Spleen (tissue), 11 donors: Measurements from ENCODE around the gene ASIC4. TPM values are rescaled to one million over a fixed set of nuclear protein-coding genes. Genes with fewer than 3 reads are reported as not detected.

Source experiments
- DNase-seq: peaks from one replicate; pipeline ENCODE4 v3.0.0-alpha.2; 2020
- H3K27ac ChIP-seq, 8 donors: fragments of 200-600 bp; sonication (generic) in 7 of 8; 1 replicate in 4 of 8; 2 replicates in 4 of 8; pipeline versions ENCODE4 v1.5.0 to v1.8.0; 2016 to 2021; ENCODE audit warnings: inconsistent platforms in 4 of 8, mild to moderate bottlenecking in 4 of 8, moderate library complexity in 1 of 8
- H3K27me3 ChIP-seq, 7 donors: fragments of 200-600 bp; sonication (generic) in 6 of 7; replicated peaks in 1 of 7; 1 replicate in 4 of 7; 2 replicates in 3 of 7; pipeline versions ENCODE4 v1.5.0 to v1.8.0; 2016 to 2021; ENCODE audit warnings: inconsistent platforms in 3 of 7, mild to moderate bottlenecking in 1 of 7
- H3K36me3 ChIP-seq, 6 donors: fragments of 200-600 bp; sonication (generic) in 5 of 6; 1 replicate in 4 of 6; 2 replicates in 2 of 6; pipeline versions ENCODE4 v1.5.0 to v1.8.0; 2016 to 2021; ENCODE audit warnings: inconsistent platforms in 2 of 6
- H3K4me1 ChIP-seq, 6 donors: fragments of 200-600 bp; sonication (generic) in 5 of 6; 1 replicate in 3 of 6; 2 replicates in 3 of 6; pipeline versions ENCODE4 v1.5.0 to v1.8.0; 2016 to 2021; ENCODE audit warnings: inconsistent platforms in 3 of 6
- H3K4me3 ChIP-seq, 8 donors: fragments of 200-600 bp; sonication (generic) in 7 of 8; 1 replicate in 4 of 8; 2 replicates in 4 of 8; pipeline versions ENCODE4 v1.5.0 to v1.8.0; 2016 to 2021; ENCODE audit warnings: inconsistent platforms in 4 of 8, mild to moderate bottlenecking in 4 of 8, moderate library complexity in 2 of 8
- H3K9me3 ChIP-seq, 8 donors: fragments of 200-600 bp; sonication (generic) in 7 of 8; 1 replicate in 4 of 8; 2 replicates in 4 of 8; pipeline versions ENCODE4 v1.5.0 to v1.8.0; 2016 to 2021; ENCODE audit warnings: inconsistent platforms in 4 of 8
- POLR2A ChIP-seq, 3 donors: fragments of 450-650 bp; IDR thresholded peaks; one replicate each; pipeline ENCODE4 v1.5.1; 2017; ENCODE audit warnings: antibody characterized with exemption in 3 of 3, mild to moderate bottlenecking in 1 of 3
- POLR2AphosphoS5 ChIP-seq, 3 donors: sonication (generic); formaldehyde crosslinking; IDR thresholded peaks; one replicate each; pipeline ENCODE4 v1.5.1; 2017; ENCODE audit warnings: antibody characterized with exemption in 3 of 3
- WGBS, 5 donors: extraction: QIAGEN DNeasy Blood & Tissue Kit in 3 of 5; methylation state at CpG; one replicate each; pipeline versions ENCODE4 v1.1.5 to v1.1.7; 2013 to 2018; 5-methylcytosine and 5-hydroxymethylcytosine counted together
- intact Hi-C: fragments of 100-400 bp; cut with DNase I; formaldehyde crosslinking; loops from one replicate; pipeline ENCODE4 v1.15.0; 2023; ENCODE audit warnings: low total_unique reads
- polyA plus RNA-seq, 3 donors: library from polyadenylated mRNA; stranded (reverse); fragments of 200-250 nt; gene quantifications; one replicate each; pipeline ENCODE4 v1.2.1, GENCODE V29; 2013
- total RNA-seq, 7 donors: library from RNA; depleted of rRNA in 3 of 7; stranded (reverse); fragments of >200 nt in 3 of 7; fragmentation: NEBNext Ultra II Directional in 4 of 7; extraction: Animal tissue kit (Norgen Biotek cat#: 25700) in 4 of 7; gene quantifications; one replicate each; pipeline versions ENCODE4 v1.1.0 to v1.2.1, GENCODE V29; 2016 to 2021
- TF ChIP-seq, protein P1 (sequence below), 11 experiments: fragments of 200-600 bp in 7 of 11; fragments of 450-650 bp in 4 of 11; sonication (generic) in 4 of 11; IDR thresholded peaks in 8 of 11; conservative IDR thresholded peaks in 3 of 11; 1 replicate in 7 of 11; 2 replicates in 4 of 11; pipeline versions ENCODE4 v1.4.0 to v1.8.0; 2016 to 2021; ENCODE audit warnings: antibody characterized with exemption in 11 of 11, inconsistent platforms in 4 of 11, mild to moderate bottlenecking in 1 of 11
- donor health status: healthy with polysubstance abuse.
- donor health status: DM: no; HTN: no; CAD: no; lungs with moderate emphysema.
- donor health status: DM: no; HTN: no; CAD: no.
- donor health status: Bipolar disorder and iron deficiency.
- donor health status: healthy.
- donor health status: DM: no; HTN: no; CAD: no.
- donor health status: DM: yes; HTN: yes; CAD: no.

Gene ASIC4
- total and polyA plus RNA-seq, 10 donors: 0.04 to 0.32 (median 0.05) TPM; not detected in 6

DNA sequence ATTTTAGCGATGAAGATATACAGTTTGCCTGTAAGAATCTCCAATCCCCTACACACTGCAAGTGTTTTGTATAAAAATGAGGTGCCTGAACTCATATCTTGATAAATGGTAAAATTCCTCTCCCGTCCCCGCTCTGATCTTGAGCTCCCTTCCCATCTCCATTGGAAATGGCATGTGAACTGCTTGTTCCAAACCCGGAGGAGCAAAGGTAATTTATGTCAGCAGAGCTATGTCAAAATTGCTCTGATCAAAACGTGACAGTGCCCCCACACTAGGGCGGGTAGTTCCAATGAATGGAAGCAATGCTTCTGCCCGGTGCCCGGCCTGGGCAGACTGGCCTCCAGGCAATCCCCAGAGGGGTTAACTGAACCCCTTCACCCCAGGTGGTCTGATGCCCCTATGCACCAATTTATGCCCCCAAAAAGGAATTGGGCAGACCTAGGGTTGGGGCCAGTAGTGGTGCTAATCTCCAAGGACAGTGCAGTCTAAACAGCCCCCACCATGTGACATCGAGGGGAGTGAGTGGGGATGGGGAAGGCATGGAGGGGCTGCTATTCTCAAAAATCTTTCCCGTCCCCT, 19.2 kb upstream of the ASIC4 start:
- Histone ChIP-seq H3K27me3 (peaks cover 8 to 82% (median 64%) of the 10 kb centered on the region in 7 donors), H3K4me1 (peaks cover 19 to 44% (median 29%) of the 10 kb centered on the region in 6 donors), H3K9me3 (no peaks in the 10 kb centered on the region), H3K4me3 (no peak overlapping the region), H3K27ac (no peak overlapping the region), H3K36me3 (no peaks in the 10 kb centered on the region)
- no peak for DNase-seq
- intact Hi-C loops: no loop called here
- WGBS, 5 donors: 27 to 35% (median 30%) methylated on average over 7 to 10 of the region's 10 CpGs
- TF ChIP-seq POLR2AphosphoS5 (IDR thresholded peaks at IDR 0.05) (no peak), POLR2A (IDR thresholded peaks at IDR 0.05) (no peak)
- TF ChIP-seq, protein P1, sequence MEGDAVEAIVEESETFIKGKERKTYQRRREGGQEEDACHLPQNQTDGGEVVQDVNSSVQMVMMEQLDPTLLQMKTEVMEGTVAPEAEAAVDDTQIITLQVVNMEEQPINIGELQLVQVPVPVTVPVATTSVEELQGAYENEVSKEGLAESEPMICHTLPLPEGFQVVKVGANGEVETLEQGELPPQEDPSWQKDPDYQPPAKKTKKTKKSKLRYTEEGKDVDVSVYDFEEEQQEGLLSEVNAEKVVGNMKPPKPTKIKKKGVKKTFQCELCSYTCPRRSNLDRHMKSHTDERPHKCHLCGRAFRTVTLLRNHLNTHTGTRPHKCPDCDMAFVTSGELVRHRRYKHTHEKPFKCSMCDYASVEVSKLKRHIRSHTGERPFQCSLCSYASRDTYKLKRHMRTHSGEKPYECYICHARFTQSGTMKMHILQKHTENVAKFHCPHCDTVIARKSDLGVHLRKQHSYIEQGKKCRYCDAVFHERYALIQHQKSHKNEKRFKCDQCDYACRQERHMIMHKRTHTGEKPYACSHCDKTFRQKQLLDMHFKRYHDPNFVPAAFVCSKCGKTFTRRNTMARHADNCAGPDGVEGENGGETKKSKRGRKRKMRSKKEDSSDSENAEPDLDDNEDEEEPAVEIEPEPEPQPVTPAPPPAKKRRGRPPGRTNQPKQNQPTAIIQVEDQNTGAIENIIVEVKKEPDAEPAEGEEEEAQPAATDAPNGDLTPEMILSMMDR (IDR thresholded peaks at IDR 0.05 in 8 of 11, conservative IDR thresholded peaks at IDR 0.05 in 3 of 11): no peak

DNA sequence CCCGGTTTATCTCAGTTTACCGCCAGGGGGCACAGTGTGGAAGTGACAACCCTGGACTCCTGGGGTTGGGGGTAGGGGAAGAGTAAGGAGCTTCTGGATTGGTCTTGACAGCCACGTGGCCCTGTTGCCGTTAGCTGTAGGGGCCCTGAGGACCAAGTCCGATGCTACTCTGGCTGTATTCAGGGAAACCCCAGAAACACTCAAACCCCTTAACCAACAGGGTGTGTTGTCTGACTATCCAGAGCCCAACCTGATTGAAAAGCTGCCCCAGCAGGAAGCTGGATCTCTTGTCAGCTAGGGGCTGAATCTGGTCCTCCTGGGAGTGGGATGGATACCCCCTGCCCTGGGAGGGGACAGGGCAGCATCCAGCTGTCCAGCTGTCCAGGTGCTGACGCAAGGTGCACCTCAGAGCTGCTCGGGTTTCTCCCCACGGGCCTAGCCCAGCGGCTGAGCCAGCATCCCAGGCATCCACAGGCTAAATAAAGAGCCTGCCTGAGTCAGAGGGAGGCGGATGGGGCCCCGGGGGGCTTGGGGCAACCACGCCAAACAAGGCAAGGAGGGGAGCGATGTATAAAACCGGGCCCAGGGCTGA, 18.7 kb upstream of the ASIC4 start:
- TF ChIP-seq POLR2AphosphoS5 (IDR thresholded peaks at IDR 0.05) (no peak), POLR2A (IDR thresholded peaks at IDR 0.05) (no peak)
- TF ChIP-seq, protein P1 (IDR thresholded peaks at IDR 0.05 in 8 of 11, conservative IDR thresholded peaks at IDR 0.05 in 3 of 11): peak in 9 of 11 experiments; percentile 28 to 67 (median 53)
- Histone ChIP-seq H3K27ac (no peak overlapping the region), H3K4me3 (no peak overlapping the region), H3K9me3 (no peaks in the 10 kb centered on the region), H3K4me1 (peaks cover 19 to 49% (median 32%) of the 10 kb centered on the region in 6 donors), H3K27me3 (peaks cover 8 to 76% (median 64%) of the 10 kb centered on the region in 7 donors), H3K36me3 (no peaks in the 10 kb centered on the region)
- DNase-seq: no peak
- WGBS, 5 donors: 26 to 39% (median 29%) methylated on average over 5 to 14 of the region's 14 CpGs
- intact Hi-C loops: no loop called here

DNA sequence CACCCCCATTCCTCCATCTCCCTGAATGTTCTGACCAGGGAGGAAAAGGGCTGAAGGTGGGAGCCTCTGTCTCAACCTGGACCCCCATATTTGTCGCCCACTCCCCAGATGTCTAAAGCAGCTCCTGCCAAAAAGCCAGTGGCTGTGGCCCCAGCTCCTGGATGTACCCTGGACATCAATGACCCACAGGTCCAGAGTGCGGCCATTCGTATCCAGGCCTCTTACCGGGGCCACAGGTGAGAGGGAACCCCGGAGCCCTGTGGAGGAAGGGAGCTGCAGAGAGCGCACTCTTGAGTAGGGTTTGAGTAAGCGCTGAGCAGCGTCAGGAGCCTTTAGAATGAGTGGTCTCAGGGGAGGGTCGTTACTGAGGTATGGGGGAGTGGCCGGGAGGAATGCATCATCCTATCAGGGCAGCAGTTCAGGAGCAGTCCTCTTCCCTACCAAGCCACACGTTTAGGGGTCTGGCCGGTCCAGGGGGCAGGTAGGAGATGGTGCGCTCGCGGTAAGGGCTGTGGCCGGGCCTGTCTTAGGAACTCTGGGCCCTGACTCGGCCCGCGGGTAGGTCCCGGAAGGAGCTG, 17.9 kb upstream of the ASIC4 start:
- Histone ChIP-seq H3K4me3 (peak overlapping the region in 3 of 8 donors; percentile 80 to 94 (median 82)), H3K9me3 (no peaks in the 10 kb centered on the region), H3K36me3 (peaks cover 0 to 5% (median 0%) of the 10 kb centered on the region in 6 donors), H3K4me1 (peaks cover 19 to 49% (median 32%) of the 10 kb centered on the region in 6 donors), H3K27me3 (peaks cover 8 to 69% (median 64%) of the 10 kb centered on the region in 7 donors), H3K27ac (no peak overlapping the region)
- intact Hi-C loops: no loop called here
- 23 to 31% (median 28%) methylated on average over 19 to 20 of the region's 20 CpGs for WGBS, 5 donors
- no peak for DNase-seq
- no peak for TF ChIP-seq POLR2AphosphoS5 (IDR thresholded peaks at IDR 0.05)
- TF ChIP-seq POLR2A (IDR thresholded peaks at IDR 0.05): no peak
- TF ChIP-seq, protein P1 (IDR thresholded peaks at IDR 0.05 in 8 of 11, conservative IDR thresholded peaks at IDR 0.05 in 3 of 11): no peak
